ENCODE measurements around the gene SMCO1. TPM values are rescaled to one million over a fixed set of nuclear protein-coding genes. Genes with fewer than 3 reads are reported as not detected.

SMCO1 gene
- total and polyA plus RNA-seq, 2 experiments from 2014 or later, result not detected

GRCh38 chr3:196557236-196557635 is 42.1 kb upstream of the SMCO1 start (continued):
- TF ChIP-seq REST (IDR thresholded peaks at IDR 0.05; ENCODE audit: unreplicated experiment) (no peak), ZNF114 (CRISPR knock-in tag; IDR thresholded peaks at IDR 0.05) (no peak), NANOG (IDR thresholded peaks at IDR 0.05; ENCODE audit: borderline replicate concordance) (no peak)

GRCh38 chr3:196555295-196555694 is 40.1 kb upstream of the SMCO1 start:
- Histone ChIP-seq H4K20me1 (replicated peaks; ENCODE audit: insufficient read depth) (no peaks in the 10 kb centered on the region; the same call in none of the 2 replicates), H3F3A (replicated peaks; ENCODE audit: low read depth) (no peaks in the 10 kb centered on the region), H3K4me3 (no peak overlapping the region), H3K4me1 (ENCODE audit: insufficient read depth) (no peaks in the 10 kb centered on the region), H3K4me2 (no peak overlapping the region), H3K79me2 (replicated peaks; ENCODE audit: insufficient read depth) (no peaks in the 10 kb centered on the region), H3K27ac (ENCODE audit: low read depth) (no peak overlapping the region), H3K27me3 (ENCODE audit: insufficient read depth) (no peaks in the 10 kb centered on the region), H3K36me3 (ENCODE audit: insufficient read depth) (no peaks in the 10 kb centered on the region), H2AFZ (no peak overlapping the region), H3K9me2 (ENCODE audit: insufficient read depth) (no peaks in the 10 kb centered on the region)
- DNase-seq (ENCODE audit: low spot score) (no peak), ATAC-seq (no peak)
- H3K27me3 Mint-ChIP-seq (ENCODE audit: insufficient read depth, low read depth, poor library complexity), result peaks cover 1% of the 10 kb centered on the region
- H3K4me1 Mint-ChIP-seq, result no peaks in the 10 kb centered on the region
- H3K36me3 Mint-ChIP-seq (ENCODE audit: low read depth), result peaks cover 4% of the 10 kb centered on the region
- peaks cover 12% of the 10 kb centered on the region for H3K9me3 Mint-ChIP-seq
- H3K4me3 Mint-ChIP-seq, result no peak overlapping the region
- no peak overlapping the region for H3K27ac Mint-ChIP-seq
- no peak for TF ChIP-seq CREB1 (CRISPR knock-in tag; IDR thresholded peaks at IDR 0.05; ENCODE audit: low read depth)
- no peak for TF ChIP-seq EZH2 (IDR thresholded peaks at IDR 0.05; ENCODE audit: low read depth, unreplicated experiment)
- no peak for TF ChIP-seq CTCF (conservative IDR thresholded peaks at IDR 0.05; ENCODE audit: low read depth in 2 of 2)
- no peak for TF ChIP-seq STAT1 (IDR thresholded peaks at IDR 0.05; ENCODE audit: unreplicated experiment)
- TF ChIP-seq POLR2AphosphoS5 (IDR thresholded peaks at IDR 0.05; ENCODE audit: low read depth), result no peak
- TF ChIP-seq ZNF462 (CRISPR knock-in tag; IDR thresholded peaks at IDR 0.05), result no peak
- TF ChIP-seq JUNB (IDR thresholded peaks at IDR 0.05; ENCODE audit: unreplicated experiment), result no peak
- no peak for TF ChIP-seq EZH2phosphoT487 (IDR thresholded peaks at IDR 0.05; ENCODE audit: unreplicated experiment)
- TF ChIP-seq ZNF114 (CRISPR knock-in tag; IDR thresholded peaks at IDR 0.05), result no peak
- TF ChIP-seq NANOG (IDR thresholded peaks at IDR 0.05; ENCODE audit: borderline replicate concordance), result no peak
- TF ChIP-seq ETS1 (IDR thresholded peaks at IDR 0.05), result no peak

Measured in GM23338 (cell line).